Uterine smooth muscle cell (primary cell): ENCODE data around the gene PI4KA. TPM values are rescaled to one million over a fixed set of nuclear protein-coding genes. Genes with fewer than 3 reads are reported as not detected.

ENCODE experiments used
- total RNA-seq: library from RNA; depleted of rRNA; stranded (reverse); fragments of >200 nt; gene quantifications from 2 replicates; pipeline ENCODE4 v1.2.3, GENCODE V29; 2014

Gene PI4KA
- 37.5 and 42.0 TPM in 2 replicates for total RNA-seq

DNA sequence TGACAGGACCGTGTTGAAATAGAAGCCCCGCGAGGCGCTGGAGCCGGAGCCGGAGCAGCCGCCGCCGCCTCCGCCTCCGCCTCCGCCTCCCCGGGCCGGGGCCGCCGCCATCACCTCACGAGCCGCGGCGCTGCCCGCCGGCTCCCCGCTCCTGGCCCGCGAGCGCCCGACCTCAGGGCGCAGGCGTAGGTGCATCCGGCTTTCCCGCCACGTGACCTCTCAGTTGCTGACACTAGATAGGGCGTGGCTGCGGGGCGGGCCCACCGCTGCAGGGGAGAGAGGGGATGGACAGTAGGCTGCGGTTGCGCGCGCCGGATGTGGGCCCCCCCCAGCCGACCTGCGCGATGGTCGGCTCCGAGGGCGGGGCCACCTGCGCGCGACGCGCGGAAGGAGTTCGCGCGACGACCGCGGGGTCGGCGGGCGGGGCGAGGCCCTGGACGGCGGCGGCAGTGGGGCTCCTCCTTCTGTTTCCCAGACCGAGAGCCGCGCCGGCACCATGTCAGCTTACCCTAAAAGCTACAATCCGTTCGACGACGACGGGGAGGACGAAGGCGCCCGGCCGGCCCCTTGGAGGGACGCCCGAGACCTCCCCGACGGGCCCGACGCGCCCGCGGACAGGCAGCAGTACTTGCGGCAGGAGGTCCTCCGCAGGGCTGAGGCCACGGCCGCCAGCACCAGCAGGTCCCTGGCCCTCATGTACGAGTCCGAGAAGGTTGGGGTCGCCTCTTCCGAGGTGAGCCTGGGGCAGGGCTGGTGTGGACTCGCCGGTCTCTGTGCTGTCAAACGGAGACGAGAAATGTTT, at the start of gene PI4KA, which contains the start of gene SNAP29:
Gene PI4KA (minus strand): TSS at position 197 of the 802 bp plus-strand sequence. CDS start 86 bp downstream, at position 111.
Gene SNAP29 (plus strand): TSS at position 393 of the 802 bp plus-strand sequence. CDS start 104 bp downstream, at position 497.

DNA sequence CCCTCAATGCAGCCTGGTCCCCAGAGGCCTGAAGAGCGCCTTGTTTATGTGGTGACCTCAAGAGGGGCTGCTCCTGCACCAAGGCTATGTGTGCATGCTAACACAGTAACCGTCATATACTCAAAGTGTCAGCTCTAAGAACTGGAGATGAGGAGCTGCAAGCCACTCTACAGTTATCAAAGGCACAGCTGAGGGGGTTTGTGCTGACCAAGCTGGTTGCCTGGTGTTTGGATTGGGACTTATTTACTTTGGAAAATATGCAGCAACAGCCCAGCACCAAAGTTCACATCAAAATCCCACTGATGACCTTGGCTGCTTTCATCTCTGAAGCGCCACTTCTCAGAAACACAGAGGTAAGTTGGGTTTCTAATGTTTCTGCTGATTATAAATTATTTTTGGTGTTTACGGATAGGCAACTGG, 84.8 kb downstream of the PI4KA start, which contains the start of gene SERPIND1:
Gene SERPIND1 (plus strand): TSS at position 321 of the 420 bp plus-strand sequence. CDS start 5,200 bp downstream, outside the sequence.

Other genes starting within 250 kb of the PI4KA start
- gene SERPIND1, start 84.7 kb downstream of the PI4KA start, total RNA-seq = not detected in 2 replicates
- gene SNAP29, start 196 bp upstream of the PI4KA start, total RNA-seq = 7.9 and 8.4 TPM in 2 replicates
- gene CRKL, start 58.6 kb upstream of the PI4KA start, total RNA-seq = 50.4 and 61.5 TPM in 2 replicates
- gene AIFM3, start 108.4 kb upstream of the PI4KA start, total RNA-seq = 0.33 and 0.50 TPM in 2 replicates
- gene LZTR1, start 123.5 kb upstream of the PI4KA start, total RNA-seq = 53.1 and 54.4 TPM in 2 replicates
- 23.5 and 28.1 TPM in 2 replicates for gene THAP7, start 143.3 kb upstream of the PI4KA start, total RNA-seq
- 0.44 and 2.5 TPM in 2 replicates for gene P2RX6, start 156.4 kb upstream of the PI4KA start, total RNA-seq
- 0.12 and 0.22 TPM in 2 replicates for gene SLC7A4, start 173.8 kb upstream of the PI4KA start, total RNA-seq
- gene LRRC74B, start 187.1 kb upstream of the PI4KA start, total RNA-seq = under 0.01 TPM in 1 of 2 replicates, not detected in the other